NCI-H2196 treated with DMSO at 0.1 percent for 48 hours (cell line): Measurements from ENCODE around the gene CAPN9.
A peak's percentile ranks its signal among the peaks of the same experiment; 100 is the strongest.

Experiments used
- DNase-seq: peaks from one replicate; lab custom pipeline; 2025; ENCODE audit not compliant: unreplicated experiment; lab: John Stamatoyannopoulos, UW

The CAPN9 gene

GRCh38 chr1:230794431-230794830 is 47.2 kb downstream of the CAPN9 start:
- no peak for DNase-seq

GRCh38 chr1:230794871-230795605 is 47.9 kb downstream of the CAPN9 start:
- DNase-seq: no peak

- no peak for DNase-seq
These were observed 49.4 kb downstream of the CAPN9 start for GRCh38 chr1:230796626-230797025.

GRCh38 chr1:230797376-230797920 is 50.3 kb downstream of the CAPN9 start:
- DNase-seq: no peak

GRCh38 chr1:230797942-230798365 is 50.8 kb downstream of the CAPN9 start:
- DNase-seq: peak; percentile 46

- DNase-seq: no peak
These were observed 51.3 kb downstream of the CAPN9 start for GRCh38 chr1:230798491-230798890.

- DNase-seq: no peak
These were observed 54.0 kb downstream of the CAPN9 start for GRCh38 chr1:230800891-230801840.

GRCh38 chr1:230804396-230804795 is 57.2 kb downstream of the CAPN9 start:
- no peak for DNase-seq

- no peak for DNase-seq
These were observed 59.4 kb downstream of the CAPN9 start for GRCh38 chr1:230806552-230806951.

- DNase-seq: no peak
These were observed 59.8 kb downstream of the CAPN9 start for GRCh38 chr1:230807029-230807428.

- DNase-seq: no peak
These were observed 60.5 kb downstream of the CAPN9 start for GRCh38 chr1:230807561-230808280.

GRCh38 chr1:230808281-230808872 is 61.2 kb downstream of the CAPN9 start:
- DNase-seq: no peak

GRCh38 chr1:230809256-230809990 is 62.2 kb downstream of the CAPN9 start:
- no peak for DNase-seq

DNA sequence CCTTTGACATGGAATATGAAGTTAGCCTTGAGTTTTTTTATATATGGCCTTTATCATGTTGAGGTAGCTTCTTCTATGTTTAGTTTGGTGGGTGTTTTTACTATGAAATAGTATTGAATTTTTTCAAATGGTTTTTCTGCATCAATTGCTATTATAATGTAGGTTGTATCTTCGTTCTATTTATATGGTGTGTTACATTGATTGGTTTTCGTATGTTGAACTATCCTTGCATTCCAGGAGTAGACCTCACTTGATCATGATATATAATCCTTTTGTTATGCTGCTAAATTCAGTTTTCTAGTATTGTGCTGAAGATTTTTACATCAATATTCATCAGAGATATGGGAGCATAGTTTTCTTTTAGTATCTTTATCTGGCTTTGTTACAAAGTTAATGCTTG is 65.4 kb downstream of the CAPN9 start:
- DNase-seq: no peak

DNA sequence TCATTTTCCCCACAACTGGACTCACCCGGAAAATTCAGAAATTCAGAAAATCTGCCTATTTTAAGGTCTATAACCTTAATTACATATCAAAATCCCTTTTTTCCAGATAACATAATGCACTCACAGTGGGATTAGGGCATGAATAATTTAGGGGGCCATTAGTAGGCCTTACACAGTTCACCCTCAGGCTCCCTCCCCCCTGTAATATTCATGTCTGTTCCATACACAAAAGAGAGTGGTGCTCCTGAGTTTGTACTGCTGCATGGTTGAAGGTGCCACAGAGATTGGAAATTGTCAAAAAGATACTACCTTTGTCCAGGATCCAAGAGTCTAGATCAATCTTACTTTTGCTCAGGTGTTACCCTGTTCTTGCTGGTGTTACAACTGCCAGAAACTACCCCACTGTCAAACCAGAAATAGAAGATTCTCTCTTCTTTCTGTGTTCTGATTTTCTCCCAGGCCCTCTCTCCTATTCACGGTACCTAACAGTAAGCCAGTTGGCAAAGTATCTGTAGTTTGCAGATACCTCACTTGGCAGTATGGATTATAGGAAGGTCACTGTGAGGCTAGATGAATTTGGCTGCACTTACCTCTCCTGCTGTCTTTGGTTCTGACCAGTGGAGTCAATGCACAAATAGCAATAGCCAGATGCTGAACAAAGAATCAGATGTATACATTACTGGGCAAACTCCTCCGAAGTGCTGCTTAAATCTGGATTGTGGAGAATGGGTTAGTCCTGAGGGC is 67.9 kb downstream of the CAPN9 start:
- DNase-seq: no peak

DNA sequence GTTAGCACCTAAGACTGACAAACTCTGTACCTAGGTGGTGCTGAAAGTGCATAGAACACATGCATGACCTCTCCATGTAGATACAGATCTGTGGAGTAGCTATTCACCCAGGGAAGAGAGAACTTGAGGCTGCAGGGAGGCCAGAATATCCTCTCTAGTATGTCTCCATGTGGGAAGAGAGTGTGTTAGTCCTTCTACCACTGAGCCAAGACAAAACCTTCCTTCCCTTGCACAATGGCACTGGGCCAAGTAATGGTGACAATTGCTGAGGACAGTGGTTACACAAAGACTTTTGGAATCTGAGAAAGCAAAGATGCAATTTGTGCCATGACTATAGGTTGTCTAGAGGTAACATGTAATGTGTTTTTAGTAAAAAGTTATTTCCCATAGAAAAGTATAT is 68.8 kb downstream of the CAPN9 start:
- DNase-seq: no peak

DNA sequence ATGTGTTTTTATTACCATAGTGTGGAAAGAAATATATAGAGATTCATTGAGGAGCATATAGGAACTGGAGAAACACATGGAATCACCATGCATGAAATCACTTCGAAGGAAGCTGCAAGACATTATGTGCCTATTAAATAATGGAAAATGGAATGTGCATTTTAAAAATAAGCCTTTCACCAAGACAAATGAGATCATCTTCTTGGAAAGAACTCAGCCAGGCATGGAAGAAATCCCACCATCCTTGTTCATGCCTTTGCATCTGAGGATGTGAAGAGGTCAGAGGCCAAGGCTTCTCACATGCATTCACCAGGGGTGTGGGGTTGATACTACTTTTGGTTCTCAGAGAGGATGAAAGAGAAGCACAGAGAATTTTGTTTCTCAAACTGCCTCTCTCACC is 71.2 kb downstream of the CAPN9 start:
- no peak for DNase-seq

DNA sequence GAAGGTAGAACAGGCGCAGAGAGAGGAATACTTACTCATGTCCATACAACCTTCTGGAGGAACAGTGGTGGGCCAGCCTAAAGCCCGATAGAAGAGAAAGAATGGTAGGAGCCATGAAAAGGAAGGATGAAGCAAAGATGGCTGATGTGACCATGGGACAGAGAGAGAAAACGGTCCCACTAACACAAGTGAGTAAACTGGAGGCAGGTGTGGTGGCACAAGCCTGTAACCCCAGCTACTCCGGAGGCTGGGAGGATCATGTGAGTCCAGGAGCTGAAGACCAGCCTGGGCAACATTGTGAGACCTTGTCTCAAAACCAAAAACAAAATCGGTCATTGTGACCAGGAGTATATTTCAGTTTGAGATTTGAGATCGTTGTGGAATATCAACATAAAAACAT is 71.7 kb downstream of the CAPN9 start:
- no peak for DNase-seq

DNA sequence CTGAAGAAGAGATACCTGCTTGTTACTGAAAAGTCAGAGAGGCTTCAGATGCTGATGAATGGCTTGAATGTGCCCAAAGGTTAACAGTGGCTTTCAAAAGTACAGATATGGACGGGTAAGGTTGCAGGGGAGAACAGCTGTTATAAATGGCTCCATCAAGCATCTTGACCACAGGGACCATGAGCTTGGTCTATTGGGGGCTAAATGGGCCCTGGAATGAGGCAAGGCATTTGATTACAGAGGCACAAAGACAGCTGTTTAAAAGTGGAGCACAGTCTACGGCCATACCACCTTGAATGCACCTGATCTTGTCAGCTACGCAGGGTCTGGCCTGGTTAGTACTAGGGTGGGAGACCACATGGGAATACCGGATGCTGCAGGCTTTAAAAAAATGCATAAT is 72.8 kb downstream of the CAPN9 start:
- no peak for DNase-seq
